HEK293 (cell line): ENCODE measurements around the gene YIPF5.

ENCODE experiments used
- CTCF ChIA-PET: fragments of 350-600 bp; formaldehyde crosslinking; extraction: SDS; loops from one replicate; lab custom pipeline; 2021; ENCODE audit warnings: antibody characterized with exemption; lab: Yijun Ruan, JAX
- POLR2A ChIA-PET: fragments of 300-600 bp; formaldehyde crosslinking; extraction: SDS; loops from one replicate; lab custom pipeline; 2020; ENCODE audit warnings: antibody characterized with exemption, inconsistent platforms; lab: Yijun Ruan, JAX
- H3K27ac ChIP-seq: fragments of 200-500 bp; sonication (Bioruptor generic); 2 replicates; pipeline ENCODE4 v1.5.1; 2014; ENCODE audit warnings: low read depth, low read length, control low read depth, inconsistent platforms; ENCODE audit errors: extremely low read depth
- H3K36me3 ChIP-seq, 2 experiments: fragments of 200-500 bp in 1 of 2; sonication (Bioruptor generic) in 1 of 2; 1 replicate in 1 of 2; 2 replicates in 1 of 2; pipeline ENCODE4 v1.5.1; 2014 to 2017; ENCODE audit warnings: inconsistent platforms in 2 of 2, low read length in 2 of 2; ENCODE audit not compliant: control insufficient read depth in 2 of 2, insufficient read depth in 1 of 2
- H3K4me1 ChIP-seq: fragments of 200-500 bp; sonication (Bioruptor generic); 2 replicates; pipeline ENCODE4 v1.5.1; 2014; ENCODE audit warnings: mild to moderate bottlenecking, low read length, inconsistent platforms; ENCODE audit not compliant: control insufficient read depth, insufficient read depth
- H3K4me3 ChIP-seq: 2 replicates; pipeline ENCODE4 v1.5.1; 2011; ENCODE audit warnings: low read depth, mild to moderate bottlenecking, control low read depth, low read length, moderate library complexity
- H3K9me3 ChIP-seq: fragments of 200-500 bp; sonication (Bioruptor generic); 2 replicates; pipeline ENCODE4 v1.5.1; 2014; ENCODE audit warnings: low read depth, low read length, inconsistent platforms; ENCODE audit not compliant: control insufficient read depth, insufficient read depth
- GFI1B ChIP-seq: fragments of 450-650 bp; formaldehyde crosslinking; IDR thresholded peaks from 2 replicates; pipeline ENCODE4 v1.5.1; 2016; ENCODE audit warnings: missing biosample characterization, missing genetic modification characterization
- HOXC10 ChIP-seq: sonication (generic); formaldehyde crosslinking; IDR thresholded peaks from 2 replicates; pipeline ENCODE4 v1.8.1; 2023; ENCODE audit warnings: mild to moderate bottlenecking, missing genetic modification reagents
- KLF17 ChIP-seq: fragments of 450-650 bp; formaldehyde crosslinking; IDR thresholded peaks from 2 replicates; pipeline ENCODE4 v1.5.1; 2016; ENCODE audit warnings: missing biosample characterization, missing genetic modification characterization
- KLF7 ChIP-seq: fragments of 450-650 bp; formaldehyde crosslinking; IDR thresholded peaks from 2 replicates; pipeline ENCODE4 v1.5.1; 2016; ENCODE audit warnings: missing biosample characterization, missing genetic modification characterization, borderline replicate concordance
- MEIS1 ChIP-seq: sonication (generic); formaldehyde crosslinking; IDR thresholded peaks from 2 replicates; pipeline ENCODE4 v1.8.1; 2022; ENCODE audit warnings: missing genetic modification reagents, mild to moderate bottlenecking, borderline replicate concordance
- OVOL3 ChIP-seq: fragments of 450-650 bp; formaldehyde crosslinking; IDR thresholded peaks from 2 replicates; pipeline ENCODE4 v1.5.1; 2016; ENCODE audit warnings: missing biosample characterization, missing genetic modification characterization
- PRDM10 ChIP-seq: fragments of 450-650 bp; formaldehyde crosslinking; IDR thresholded peaks from 2 replicates; pipeline ENCODE4 v1.5.1; 2016; ENCODE audit warnings: missing biosample characterization, missing genetic modification characterization
- ZBTB1 ChIP-seq: fragments of 450-650 bp; formaldehyde crosslinking; IDR thresholded peaks from 2 replicates; pipeline ENCODE4 v1.5.1; 2016; ENCODE audit warnings: missing biosample characterization, missing genetic modification characterization
- ZBTB7A ChIP-seq: fragments of 450-650 bp; formaldehyde crosslinking; IDR thresholded peaks from 2 replicates; pipeline ENCODE4 v1.5.1; 2016; ENCODE audit warnings: low read depth, missing biosample characterization, missing genetic modification characterization
- ZNF138 ChIP-seq: fragments of 450-650 bp; formaldehyde crosslinking; IDR thresholded peaks from 2 replicates; pipeline ENCODE4 v1.5.1; 2016; ENCODE audit warnings: missing biosample characterization, missing genetic modification characterization, borderline replicate concordance
- ZNF211 ChIP-seq: fragments of 450-650 bp; formaldehyde crosslinking; IDR thresholded peaks from 2 replicates; pipeline ENCODE4 v1.5.1; 2016; ENCODE audit warnings: low read depth, missing biosample characterization, missing genetic modification characterization
- ZNF214 ChIP-seq: fragments of 450-650 bp; formaldehyde crosslinking; IDR thresholded peaks from 2 replicates; pipeline ENCODE4 v1.5.1; 2017; ENCODE audit warnings: missing biosample characterization, mild to moderate bottlenecking, missing genetic modification characterization, borderline replicate concordance
- ZNF37A ChIP-seq: fragments of 450-650 bp; IDR thresholded peaks from 2 replicates; pipeline ENCODE4 v1.5.1; 2018; ENCODE audit warnings: missing biosample characterization, missing genetic modification characterization
- ZNF48 ChIP-seq: fragments of 450-650 bp; formaldehyde crosslinking; IDR thresholded peaks from 2 replicates; pipeline ENCODE4 v1.5.1; 2016; ENCODE audit warnings: missing biosample characterization, missing genetic modification characterization
- ZNF488 ChIP-seq: fragments of 450-650 bp; formaldehyde crosslinking; IDR thresholded peaks from 2 replicates; pipeline ENCODE4 v1.5.1; 2016; ENCODE audit warnings: missing biosample characterization, missing genetic modification characterization
- ZNF571 ChIP-seq: fragments of 450-650 bp; formaldehyde crosslinking; IDR thresholded peaks from 2 replicates; pipeline ENCODE4 v1.5.0; 2017; ENCODE audit warnings: missing biosample characterization, missing genetic modification characterization
- ZNF600 ChIP-seq: fragments of 450-650 bp; formaldehyde crosslinking; IDR thresholded peaks from 2 replicates; pipeline ENCODE4 v1.5.1; 2016; ENCODE audit warnings: missing biosample characterization, missing genetic modification characterization
- ZNF629 ChIP-seq: fragments of 450-650 bp; formaldehyde crosslinking; IDR thresholded peaks from 2 replicates; pipeline ENCODE4 v1.5.1; 2017; ENCODE audit warnings: missing biosample characterization, missing genetic modification characterization
- ZNF701 ChIP-seq: fragments of 450-650 bp; formaldehyde crosslinking; IDR thresholded peaks from 2 replicates; pipeline ENCODE4 v1.5.1; 2016; ENCODE audit warnings: missing biosample characterization, missing genetic modification characterization
- ZNF843 ChIP-seq: fragments of 450-650 bp; formaldehyde crosslinking; IDR thresholded peaks from 2 replicates; pipeline ENCODE4 v1.5.1; 2016; ENCODE audit warnings: missing biosample characterization, missing genetic modification characterization
- ZXDB ChIP-seq: fragments of 450-650 bp; formaldehyde crosslinking; IDR thresholded peaks from 2 replicates; pipeline ENCODE4 v1.5.1; 2016; ENCODE audit warnings: missing biosample characterization, missing genetic modification characterization

YIPF5 gene

DNA sequence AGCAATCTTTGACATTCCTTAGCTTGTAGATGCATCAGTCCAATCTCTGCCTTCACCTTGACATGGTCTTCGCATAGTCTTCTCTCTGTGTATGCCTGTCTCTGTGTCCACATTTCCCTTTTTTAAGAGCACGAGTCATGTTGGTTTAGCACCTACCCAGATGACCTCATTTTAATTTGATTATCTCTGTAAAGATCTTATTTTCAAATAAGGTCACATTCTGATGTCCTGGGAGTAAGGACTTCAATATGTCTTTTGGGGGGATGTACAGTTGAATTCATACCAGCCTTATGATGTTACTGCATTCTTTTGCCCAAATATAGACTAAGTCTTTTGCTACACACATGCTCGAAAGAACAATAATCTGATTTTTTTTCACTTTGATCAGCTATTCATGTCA, 7.1 kb upstream of the YIPF5 start:
- TF ChIP-seq ZNF571 (tag by site-specific recombination) (no peak), ZXDB (tag by site-specific recombination) (no peak), ZNF629 (tag by site-specific recombination) (no peak), KLF7 (tag by site-specific recombination) (no peak), HOXC10 (CRISPR knock-in tag) (no peak), ZBTB7A (no peak), ZNF488 (no peak), KLF17 (no peak), PRDM10 (tag by site-specific recombination) (no peak), ZNF37A (tag by site-specific recombination) (no peak), ZNF138 (no peak), MEIS1 (CRISPR knock-in tag) (no peak), GFI1B (tag by site-specific recombination) (no peak), ZNF843 (tag by site-specific recombination) (no peak), ZNF214 (tag by site-specific recombination) (no peak), ZBTB1 (tag by site-specific recombination) (no peak), ZNF48 (tag by site-specific recombination) (no peak), ZNF211 (tag by site-specific recombination) (no peak)
- H3K9me3 ChIP-seq: no peaks in the 10 kb centered on the region
- CTCF ChIA-PET: interaction anchor here (1.6 kb wide), 1 partner anchor 14 kb away, joined by 5 read pairs; no protein-coding TSS in a partner anchor
- POLR2A ChIA-PET: no interaction called here
- no peaks in the 10 kb centered on the region for H3K4me1 ChIP-seq
- no peaks in the 10 kb centered on the region for H3K36me3 ChIP-seq
- H3K27ac ChIP-seq: no peak overlapping the region
- no peak overlapping the region for H3K4me3 ChIP-seq

- Histone ChIP-seq H3K4me1 (peaks cover 3% of the 10 kb centered on the region; the same call in 1 of the 2 replicates), H3K4me3 (no peak overlapping the region), H3K27ac (no peak overlapping the region), H3K36me3 (peaks cover 0 to 5% of the 10 kb centered on the region in 2 experiments; a peak in 1 of 3 replicates), H3K9me3 (no peaks in the 10 kb centered on the region)
- ChIA-PET CTCF (interaction anchor here (0.9 kb wide), 1 partner anchor 20 kb away, joined by 3 read pairs; no protein-coding TSS in a partner anchor), POLR2A (no interaction called here)
- no peak for TF ChIP-seq ZNF600 (tag by site-specific recombination)
- TF ChIP-seq OVOL3 (tag by site-specific recombination): no peak
- no peak for TF ChIP-seq ZNF701 (tag by site-specific recombination)
Measured at GRCh38 chr5:144173766-144174165, 3.3 kb upstream of the YIPF5 start.
